Measurements from ENCODE around the gene GOLGA6L1.
"Not testable (repeated sequence)": the region's sequence is repeated elsewhere in the genome, so short reads cannot be mapped to it uniquely, and the experiment has no call there.

GOLGA6L1 gene
- 0 reads per million in 2 donors for total RNA-seq

DNA sequence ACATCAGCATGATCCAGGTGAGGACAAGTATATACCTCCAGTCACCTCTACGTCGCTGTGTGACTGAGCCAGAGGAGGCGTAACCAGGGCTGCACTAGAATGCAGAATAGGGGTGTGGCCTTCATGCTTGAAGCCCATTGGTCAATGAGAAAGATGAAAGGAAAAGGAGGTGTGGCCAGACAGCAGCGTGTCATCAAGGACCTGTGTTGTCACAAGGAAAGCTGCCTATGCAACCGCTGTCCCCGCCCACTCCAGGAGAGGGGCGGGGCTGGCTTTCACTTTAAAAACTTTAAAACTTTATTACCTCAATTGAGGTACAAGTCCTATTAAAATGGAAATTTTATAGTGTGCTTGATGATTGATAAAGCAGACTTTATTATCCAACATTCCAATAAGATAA lies at the start of gene GOLGA6L1:
Gene GOLGA6L1 (minus strand): TSS at position 101 of the 400 bp plus-strand sequence. CDS start 91 bp downstream, at position 10.
- not testable (repeated sequence) for DNase-seq

DNA sequence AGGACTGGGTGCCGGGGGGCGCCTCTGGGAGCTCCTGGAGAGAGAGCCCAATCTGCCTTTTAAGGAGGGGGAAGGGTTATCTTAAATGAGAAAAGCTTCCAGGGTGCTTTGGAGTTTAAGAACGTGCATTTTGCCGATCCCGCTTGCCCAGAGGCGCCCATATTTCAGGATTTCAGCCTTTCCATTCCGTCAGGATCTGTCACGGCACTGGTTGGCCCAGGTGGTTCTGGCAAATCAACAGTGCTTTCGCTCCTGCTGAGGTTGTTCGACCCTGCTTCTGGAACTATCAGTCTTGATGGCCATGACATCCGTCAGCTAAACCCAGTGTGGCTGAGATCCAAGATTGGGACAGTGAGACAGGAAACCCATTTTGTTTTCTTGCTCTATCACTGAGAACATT lies 44.6 kb upstream of the GOLGA6L1 start:
- DNase-seq = not testable (repeated sequence)

DNA sequence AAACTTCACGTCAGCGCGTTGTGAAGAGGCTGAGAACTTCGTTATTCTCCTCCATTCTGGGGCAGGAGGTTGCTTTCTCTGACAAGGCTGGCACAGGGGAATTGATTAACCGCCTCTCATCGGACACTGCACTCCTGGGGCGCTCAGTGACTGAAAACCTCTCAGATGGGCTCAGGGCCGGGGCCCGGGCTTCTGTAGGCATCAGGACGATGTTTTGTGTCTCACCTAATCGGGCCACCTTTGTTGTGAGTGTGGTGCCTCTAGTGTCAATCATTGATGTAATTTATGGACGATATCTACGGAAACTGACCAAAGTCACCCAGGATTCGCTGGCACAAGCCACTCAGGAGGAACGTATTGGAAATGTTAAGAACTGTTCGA lies 43.9 kb upstream of the GOLGA6L1 start:
- DNase-seq = not testable (repeated sequence)

DNA sequence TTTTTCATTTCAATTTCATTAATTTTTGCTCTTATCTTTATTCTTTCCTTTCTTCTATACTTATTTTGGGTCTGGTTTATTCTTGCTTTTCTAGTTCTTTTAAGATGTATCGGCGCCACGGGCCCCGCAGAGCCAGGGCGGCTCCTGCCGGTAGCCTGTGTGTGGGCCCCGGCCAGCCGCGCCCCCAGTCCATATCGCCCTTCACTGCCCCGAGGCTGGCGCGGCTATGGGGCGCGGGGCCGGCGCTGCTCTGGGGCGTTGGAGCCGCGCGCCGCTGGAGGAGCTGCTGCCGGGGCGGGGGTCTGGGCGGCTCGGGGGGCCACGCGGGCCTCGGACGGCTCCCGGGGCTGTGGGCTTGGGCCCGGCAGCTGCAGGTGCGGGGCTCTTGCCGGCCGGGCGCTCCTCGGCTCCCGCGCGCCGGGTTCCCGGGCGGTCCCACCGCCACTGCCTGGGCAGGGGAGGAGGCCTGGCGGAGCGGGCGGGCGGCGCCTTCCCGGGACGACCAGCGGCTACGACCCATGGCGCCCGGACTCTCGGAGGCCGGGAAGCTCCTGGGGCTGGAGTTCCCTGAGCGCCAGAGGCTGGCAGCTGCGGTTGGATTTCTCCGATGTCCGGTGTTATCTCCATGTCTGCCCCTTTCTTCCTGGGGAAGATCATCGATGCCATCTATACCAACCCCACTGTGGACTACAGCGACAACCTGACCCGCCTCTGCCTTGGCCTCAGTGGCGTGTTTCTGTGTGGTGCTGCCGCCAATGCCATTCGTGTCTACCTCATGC lies 43.3 kb upstream of the GOLGA6L1 start:
- DNase-seq = not testable (repeated sequence)

GRCh38 chr15:23176683-23177082 lies 40.1 kb upstream of the GOLGA6L1 start:
- DNase-seq = not testable (repeated sequence)

DNA sequence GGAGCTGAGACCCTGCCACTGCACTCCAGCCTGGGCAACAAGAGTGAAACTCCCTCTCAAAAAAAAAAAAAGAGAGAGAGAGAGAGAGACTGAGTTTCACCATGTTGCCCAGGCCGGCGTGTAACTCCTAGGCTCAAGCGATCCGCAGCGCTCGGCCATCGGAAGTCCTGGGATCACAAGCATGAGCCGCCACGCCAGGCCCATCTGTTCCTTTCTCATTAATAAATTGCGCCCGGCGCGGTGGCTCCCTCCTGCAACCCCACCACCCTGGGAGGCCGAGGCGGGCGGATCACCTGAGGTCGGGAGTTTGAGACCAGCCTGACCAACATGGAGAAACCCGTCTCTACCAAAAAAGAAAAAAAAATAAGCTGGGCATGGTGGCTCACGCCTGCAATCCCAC lies 39.0 kb upstream of the GOLGA6L1 start:
- DNase-seq = not testable (repeated sequence)

- DNase-seq = not testable (repeated sequence)
These were observed 38.1 kb upstream of the GOLGA6L1 start for GRCh38 chr15:23174609-23175140.

- not testable (repeated sequence) for DNase-seq
These were observed 3.8 kb downstream of the GOLGA6L1 start for GRCh38 chr15:23132787-23133186.

GRCh38 chr15:23118208-23118607 lies 18.4 kb downstream of the GOLGA6L1 start:
- DNase-seq = no peak

GRCh38 chr15:23095796-23096195 lies 40.8 kb downstream of the GOLGA6L1 start:
- DNase-seq = no peak

GRCh38 chr15:23083115-23083514 lies 53.5 kb downstream of the GOLGA6L1 start:
- DNase-seq = no peak

- not testable (repeated sequence) for DNase-seq
These were observed 54.5 kb downstream of the GOLGA6L1 start for GRCh38 chr15:23081996-23082737.

DNA sequence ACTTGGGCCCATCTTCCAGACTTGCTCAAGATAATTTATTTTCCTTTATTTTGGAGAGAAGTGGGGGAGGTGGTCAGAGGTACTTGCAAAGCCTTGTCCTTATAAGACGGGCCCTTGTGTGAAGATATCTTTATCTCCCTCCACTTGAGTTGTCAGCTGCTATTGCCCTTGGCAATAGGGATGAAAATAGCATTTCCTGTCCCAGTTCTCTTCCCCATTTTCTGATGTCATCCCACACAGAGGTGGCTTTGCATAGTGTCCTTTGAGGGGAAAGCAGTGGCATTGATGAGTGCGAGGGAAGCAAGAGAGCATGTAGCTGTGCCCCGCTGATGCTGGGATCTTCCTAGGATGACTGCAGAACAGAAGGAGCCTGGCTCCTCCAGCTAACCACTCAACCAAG lies 55.4 kb downstream of the GOLGA6L1 start:
- DNase-seq = no peak

- no peak for DNase-seq
These were observed 56.9 kb downstream of the GOLGA6L1 start for GRCh38 chr15:23079766-23080165.

Measured in T-helper 9 cell (primary cell).